Measurements from ENCODE around the gene SCAMP2. TPM values are rescaled to one million over a fixed set of nuclear protein-coding genes. Genes with fewer than 3 reads are reported as not detected.

Gene SCAMP2
- total and polyA plus RNA-seq, 2 experiments from 2014 or later, result 34.7 to 51.3 TPM

DNA sequence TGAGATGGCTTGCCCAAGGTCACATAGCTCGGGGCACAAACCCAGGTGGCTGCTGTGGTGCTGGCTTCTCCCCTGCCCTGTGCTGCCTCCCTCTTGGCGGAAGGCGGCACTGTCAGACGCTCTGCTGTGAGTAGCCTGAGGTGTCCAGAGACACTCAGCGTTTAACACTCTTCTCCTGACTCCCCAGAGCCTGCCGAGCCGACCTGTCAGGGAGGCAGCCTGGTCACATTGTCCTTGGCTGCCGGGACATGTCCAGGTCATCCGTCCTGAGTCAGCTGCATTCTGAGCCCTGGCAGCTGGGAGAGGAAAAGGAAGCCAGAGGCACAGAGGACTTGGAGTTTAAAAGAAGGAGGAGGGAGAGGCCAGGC lies 55.8 kb downstream of the SCAMP2 start:
- Mint-ChIP-seq H3K27me3 (ENCODE audit: insufficient read depth, low read depth, poor library complexity) (peaks cover 14% of the 10 kb centered on the region), H3K36me3 (ENCODE audit: low read depth) (no peaks in the 10 kb centered on the region; the same call in 2 of the 3 replicates), H3K27ac (no peak overlapping the region), H3K9me3 (no peaks in the 10 kb centered on the region), H3K4me3 (no peak overlapping the region), H3K4me1 (peaks cover 24% of the 10 kb centered on the region)
- TF ChIP-seq POLR2AphosphoS5 (IDR thresholded peaks at IDR 0.05; ENCODE audit: low read depth) (no peak), ZNF331 (CRISPR knock-in tag; IDR thresholded peaks at IDR 0.05; ENCODE audit: low read depth) (no peak)
- TF ChIP-seq, protein P1, sequence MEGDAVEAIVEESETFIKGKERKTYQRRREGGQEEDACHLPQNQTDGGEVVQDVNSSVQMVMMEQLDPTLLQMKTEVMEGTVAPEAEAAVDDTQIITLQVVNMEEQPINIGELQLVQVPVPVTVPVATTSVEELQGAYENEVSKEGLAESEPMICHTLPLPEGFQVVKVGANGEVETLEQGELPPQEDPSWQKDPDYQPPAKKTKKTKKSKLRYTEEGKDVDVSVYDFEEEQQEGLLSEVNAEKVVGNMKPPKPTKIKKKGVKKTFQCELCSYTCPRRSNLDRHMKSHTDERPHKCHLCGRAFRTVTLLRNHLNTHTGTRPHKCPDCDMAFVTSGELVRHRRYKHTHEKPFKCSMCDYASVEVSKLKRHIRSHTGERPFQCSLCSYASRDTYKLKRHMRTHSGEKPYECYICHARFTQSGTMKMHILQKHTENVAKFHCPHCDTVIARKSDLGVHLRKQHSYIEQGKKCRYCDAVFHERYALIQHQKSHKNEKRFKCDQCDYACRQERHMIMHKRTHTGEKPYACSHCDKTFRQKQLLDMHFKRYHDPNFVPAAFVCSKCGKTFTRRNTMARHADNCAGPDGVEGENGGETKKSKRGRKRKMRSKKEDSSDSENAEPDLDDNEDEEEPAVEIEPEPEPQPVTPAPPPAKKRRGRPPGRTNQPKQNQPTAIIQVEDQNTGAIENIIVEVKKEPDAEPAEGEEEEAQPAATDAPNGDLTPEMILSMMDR (conservative IDR thresholded peaks at IDR 0.05; ENCODE audit: low read depth in 2 of 2), result peak in 1 of 2 experiments; percentile 34; a peak in 2 of 4 replicates
- ATAC-seq (peak; percentile 60), DNase-seq (ENCODE audit: low spot score) (no peak)
- Histone ChIP-seq H4K20me1 (replicated peaks; ENCODE audit: insufficient read depth) (no peaks in the 10 kb centered on the region), H3K79me2 (replicated peaks; ENCODE audit: insufficient read depth) (no peaks in the 10 kb centered on the region), H3K36me3 (ENCODE audit: insufficient read depth) (no peaks in the 10 kb centered on the region), H3K4me2 (no peak overlapping the region), H3K27ac (ENCODE audit: low read depth) (no peak overlapping the region), H3K4me1 (ENCODE audit: insufficient read depth) (0 out of 2 replicates have a peak, but pooled peaks cover 7% of the 10 kb centered on the region), H2AFZ (peak overlapping the region; percentile 60; the same call in 1 of the 2 replicates), H3K27me3 (ENCODE audit: insufficient read depth) (no peaks in the 10 kb centered on the region), H3K9me2 (ENCODE audit: insufficient read depth) (no peaks in the 10 kb centered on the region), H3K4me3 (no peak overlapping the region), H3F3A (replicated peaks; ENCODE audit: low read depth) (peaks cover 3% of the 10 kb centered on the region; the same call in 1 of the 2 replicates)

DNA sequence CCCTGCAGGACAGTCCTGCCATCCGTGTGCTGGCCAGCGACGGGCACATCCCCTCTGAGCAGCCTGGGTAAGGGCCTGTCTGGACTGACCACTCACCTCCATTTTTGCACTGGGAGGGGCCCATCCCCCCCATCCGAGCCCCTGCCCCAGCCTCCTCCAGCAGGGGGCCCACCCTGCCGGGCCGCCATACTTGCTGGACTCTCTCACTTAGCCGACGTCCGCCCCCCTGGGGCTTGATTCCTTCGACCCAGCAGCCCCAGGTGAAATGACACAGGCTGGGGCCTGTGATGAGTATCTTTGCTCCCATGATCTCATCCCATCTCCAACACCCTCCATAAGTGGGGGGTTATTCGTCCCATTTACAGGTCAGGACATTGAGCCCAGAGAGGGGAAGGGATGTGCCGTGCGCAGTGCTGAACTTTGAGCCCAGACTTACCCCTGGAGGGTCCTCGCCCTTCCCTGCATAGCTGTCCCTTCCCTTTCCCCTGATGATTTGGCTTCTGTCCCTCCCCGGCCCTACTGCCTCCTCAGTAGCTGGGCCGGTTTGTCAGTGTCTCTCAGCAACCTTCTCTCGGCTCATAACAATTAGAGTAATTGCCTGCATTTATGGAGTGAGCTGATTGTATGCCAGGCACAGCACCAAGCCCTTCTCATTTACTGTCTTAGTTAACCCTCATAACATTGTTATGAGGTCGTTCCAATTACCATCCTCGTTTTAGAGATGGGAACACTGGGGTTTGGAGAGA lies 56.4 kb downstream of the SCAMP2 start:
- H3K27me3 Mint-ChIP-seq (ENCODE audit: insufficient read depth, low read depth, poor library complexity), result peaks cover 12% of the 10 kb centered on the region
- H3K4me2 ChIP-seq, result no peak overlapping the region
- no peak overlapping the region for H3K27ac ChIP-seq (ENCODE audit: low read depth)
- no peaks in the 10 kb centered on the region; the same call in 2 of the 3 replicates for H3K36me3 Mint-ChIP-seq (ENCODE audit: low read depth)
- no peak overlapping the region for H3K4me3 ChIP-seq
- no peak overlapping the region for H3K27ac Mint-ChIP-seq
- peak; percentile 26 for DNase-seq (ENCODE audit: low spot score)
- no peaks in the 10 kb centered on the region for H3K27me3 ChIP-seq (ENCODE audit: insufficient read depth)
- H3K4me1 Mint-ChIP-seq, result peaks cover 23% of the 10 kb centered on the region
- H3K36me3 ChIP-seq (ENCODE audit: insufficient read depth), result no peaks in the 10 kb centered on the region
- H2AFZ ChIP-seq, result peak overlapping the region; percentile 60
- TF ChIP-seq ZNF331 (CRISPR knock-in tag; IDR thresholded peaks at IDR 0.05; ENCODE audit: low read depth), result no peak
- TF ChIP-seq, protein P1 (conservative IDR thresholded peaks at IDR 0.05; ENCODE audit: low read depth in 2 of 2), result peak; percentile 23 to 26; a peak in 2 of 4 replicates
- ATAC-seq, result no peak; the same call in 1 of the 3 replicates
- no peak overlapping the region for H3K4me3 Mint-ChIP-seq
- H3F3A ChIP-seq (replicated peaks; ENCODE audit: low read depth), result peaks cover 3% of the 10 kb centered on the region; the same call in 1 of the 2 replicates
- no peaks in the 10 kb centered on the region for H3K79me2 ChIP-seq (replicated peaks; ENCODE audit: insufficient read depth)
- no peaks in the 10 kb centered on the region for H3K9me2 ChIP-seq (ENCODE audit: insufficient read depth)
- no peaks in the 10 kb centered on the region for H3K9me3 Mint-ChIP-seq
- no peaks in the 10 kb centered on the region for H4K20me1 ChIP-seq (replicated peaks; ENCODE audit: insufficient read depth)
- H3K4me1 ChIP-seq (ENCODE audit: insufficient read depth), result 0 out of 2 replicates have a peak, but pooled peaks cover 7% of the 10 kb centered on the region

Data from GM23338 (cell line).